HG03095 (cell line): ENCODE results near the gene SRP72.
"Not testable (repeated sequence)": the region's sequence is repeated elsewhere in the genome, so short reads cannot be mapped to it uniquely, and the experiment has no call there.

Experiments
- ATAC-seq: cut with Tn5 transposase; IDR thresholded peaks from one replicate; pipeline ENCODE4 v1.9.1; 2021; ENCODE audit warnings: moderate library complexity; ENCODE audit not compliant: unreplicated experiment

The SRP72 gene, protein sequence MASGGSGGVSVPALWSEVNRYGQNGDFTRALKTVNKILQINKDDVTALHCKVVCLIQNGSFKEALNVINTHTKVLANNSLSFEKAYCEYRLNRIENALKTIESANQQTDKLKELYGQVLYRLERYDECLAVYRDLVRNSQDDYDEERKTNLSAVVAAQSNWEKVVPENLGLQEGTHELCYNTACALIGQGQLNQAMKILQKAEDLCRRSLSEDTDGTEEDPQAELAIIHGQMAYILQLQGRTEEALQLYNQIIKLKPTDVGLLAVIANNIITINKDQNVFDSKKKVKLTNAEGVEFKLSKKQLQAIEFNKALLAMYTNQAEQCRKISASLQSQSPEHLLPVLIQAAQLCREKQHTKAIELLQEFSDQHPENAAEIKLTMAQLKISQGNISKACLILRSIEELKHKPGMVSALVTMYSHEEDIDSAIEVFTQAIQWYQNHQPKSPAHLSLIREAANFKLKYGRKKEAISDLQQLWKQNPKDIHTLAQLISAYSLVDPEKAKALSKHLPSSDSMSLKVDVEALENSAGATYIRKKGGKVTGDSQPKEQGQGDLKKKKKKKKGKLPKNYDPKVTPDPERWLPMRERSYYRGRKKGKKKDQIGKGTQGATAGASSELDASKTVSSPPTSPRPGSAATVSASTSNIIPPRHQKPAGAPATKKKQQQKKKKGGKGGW

DNA sequence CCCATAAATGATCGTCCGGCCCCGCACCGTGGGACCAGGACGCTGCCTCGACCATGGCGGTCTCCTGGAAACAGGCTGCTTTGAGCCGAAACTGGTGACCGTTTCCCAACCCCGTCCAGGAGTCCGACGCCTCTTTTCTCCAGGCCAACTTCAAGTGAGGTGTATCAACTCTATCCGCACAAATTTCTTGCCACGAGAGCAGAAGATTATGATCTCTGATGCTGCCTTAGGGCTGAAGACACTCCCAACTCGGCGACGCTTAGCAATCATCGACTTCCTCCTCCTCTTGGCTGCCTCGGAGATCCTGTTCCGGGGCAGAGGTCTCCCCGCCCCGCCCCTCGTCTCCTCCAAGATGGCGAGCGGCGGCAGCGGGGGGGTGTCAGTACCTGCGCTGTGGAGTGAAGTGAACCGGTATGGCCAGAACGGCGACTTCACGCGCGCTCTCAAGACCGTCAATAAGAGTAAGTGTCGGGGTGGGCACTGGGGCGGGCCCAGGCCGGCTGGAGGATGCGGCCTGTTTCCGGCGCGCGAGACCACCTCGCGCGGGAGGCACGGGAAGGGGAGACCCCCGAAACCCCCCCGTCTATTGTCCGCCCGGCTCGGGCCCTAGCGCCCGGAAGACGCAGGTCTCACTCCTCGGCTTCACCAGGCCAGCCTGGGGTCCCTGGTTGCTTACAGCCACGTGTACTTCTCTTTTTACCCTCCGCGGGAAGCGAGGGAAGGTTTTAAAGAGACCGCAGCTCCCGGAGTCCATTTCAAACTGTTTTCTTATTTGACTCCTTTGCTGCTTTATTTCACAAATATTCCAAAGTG, at the start of gene SRP72:
TSS of gene SRP72 (plus strand) at position 334 of the 813 bp plus-strand sequence. CDS start at position 353, 19 bp downstream.
- peak; percentile 92 for ATAC-seq

DNA sequence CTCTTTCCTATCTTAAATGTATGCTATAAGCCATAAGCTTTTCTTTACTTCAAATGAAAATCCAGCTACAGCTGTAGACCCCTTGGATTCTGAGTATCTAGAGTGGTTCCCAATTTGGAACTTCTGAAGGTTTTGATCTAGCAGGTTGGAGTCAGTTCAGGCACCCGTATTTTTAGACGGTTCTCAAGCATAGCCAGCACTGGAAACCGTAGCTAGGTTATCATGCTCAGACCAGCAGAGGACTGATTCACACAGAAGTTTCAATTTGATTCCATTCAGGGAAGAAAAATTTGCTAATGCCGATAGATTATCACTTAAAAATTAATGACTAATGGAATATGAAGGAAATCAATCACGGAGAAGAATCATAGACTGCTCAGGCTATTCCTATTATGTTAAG, 43.2 kb upstream of the SRP72 start:
- no peak for ATAC-seq

DNA sequence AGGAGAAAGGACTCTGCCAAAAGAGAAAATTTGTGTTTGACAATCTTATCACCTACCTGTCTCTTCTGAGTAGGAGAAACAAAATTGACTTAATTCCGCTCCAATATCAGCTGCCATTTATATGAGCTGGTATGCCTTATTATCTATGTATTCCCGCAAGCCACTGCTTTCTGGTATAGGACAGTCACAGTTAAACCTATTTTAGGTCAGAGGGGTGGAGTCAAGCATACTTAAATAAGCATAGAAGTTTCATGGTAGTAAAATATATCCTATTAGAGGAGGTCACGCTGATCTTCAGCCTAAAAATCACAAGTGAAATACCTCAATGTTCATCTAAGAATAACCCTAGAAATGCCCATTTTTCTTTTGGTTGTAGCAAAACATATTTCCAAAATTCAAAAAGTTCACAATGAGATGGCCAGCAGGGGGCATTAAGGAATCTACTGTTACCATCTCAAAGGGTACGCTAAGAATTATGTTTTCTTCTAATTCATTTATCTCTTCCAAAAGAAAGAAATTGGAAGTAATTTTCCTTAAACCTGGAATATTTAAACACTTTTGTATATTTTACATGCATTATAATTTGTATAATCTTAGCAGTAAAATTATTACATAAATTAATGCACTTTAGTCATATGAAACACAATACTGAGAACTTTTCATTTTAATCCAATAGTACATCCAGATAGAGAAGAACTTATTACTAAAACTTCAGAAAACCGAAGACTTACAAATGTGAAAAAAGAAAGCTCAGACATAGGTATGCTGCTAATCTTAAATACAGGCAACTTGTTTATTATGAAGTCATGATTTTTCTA, 42.5 kb upstream of the SRP72 start:
- no peak for ATAC-seq

DNA sequence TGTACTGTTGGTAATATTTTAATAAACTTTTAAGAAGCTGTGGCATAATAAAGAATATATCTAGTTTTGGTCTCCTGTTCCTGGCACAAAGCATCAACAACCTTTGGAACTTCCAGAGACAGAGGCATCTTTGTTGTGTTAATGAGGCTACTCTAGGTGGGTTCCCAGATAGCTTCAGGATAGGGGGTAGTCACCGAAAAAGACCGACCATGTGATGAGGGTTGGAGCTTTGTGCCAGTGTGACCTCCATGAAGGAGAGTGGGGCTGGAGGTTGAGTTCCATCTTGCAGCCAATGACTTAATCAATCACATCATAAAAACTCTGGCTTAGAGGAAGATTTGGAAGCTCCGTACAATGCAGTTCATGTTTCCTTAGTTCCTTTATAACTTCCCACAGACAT, 41.9 kb upstream of the SRP72 start:
- ATAC-seq: no peak

DNA sequence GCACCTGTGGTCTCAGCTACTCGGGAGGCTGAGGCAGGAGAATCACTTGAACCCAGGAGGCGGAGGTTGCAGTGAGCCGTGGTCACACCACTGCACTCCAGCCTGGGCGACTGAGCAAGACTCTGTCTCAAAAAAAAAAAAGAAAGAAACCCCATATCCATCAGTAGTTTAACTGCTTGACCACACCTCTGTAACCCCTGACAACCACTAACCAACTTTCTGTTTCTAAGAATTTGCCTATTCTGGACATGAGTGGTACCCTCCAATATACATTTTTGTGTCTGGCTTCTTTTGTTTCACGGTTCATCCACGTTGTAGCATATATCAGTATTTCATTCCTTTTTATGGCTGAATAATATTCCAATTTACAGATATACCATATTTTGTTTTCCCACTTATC, 41.1 kb upstream of the SRP72 start:
- peak; percentile 67 for ATAC-seq

DNA sequence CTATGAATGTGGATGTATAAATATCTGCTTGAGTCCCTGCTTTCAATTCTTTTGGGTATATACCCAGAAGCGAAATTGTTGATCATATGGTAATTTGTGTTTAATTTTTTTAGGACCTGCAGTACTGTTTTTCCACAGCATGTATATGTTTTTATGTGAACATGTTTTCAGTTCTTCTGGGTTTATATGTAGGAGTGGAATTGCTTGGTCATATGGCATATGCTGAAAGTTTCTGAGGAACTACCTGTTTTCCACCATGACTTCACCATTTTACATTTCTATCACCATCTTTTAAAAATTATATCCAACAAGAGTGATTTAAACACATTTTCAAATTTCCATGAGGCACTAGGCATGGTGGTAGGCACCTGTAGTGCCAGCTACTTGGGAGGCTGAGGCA, 40.2 kb upstream of the SRP72 start:
- no peak for ATAC-seq

DNA sequence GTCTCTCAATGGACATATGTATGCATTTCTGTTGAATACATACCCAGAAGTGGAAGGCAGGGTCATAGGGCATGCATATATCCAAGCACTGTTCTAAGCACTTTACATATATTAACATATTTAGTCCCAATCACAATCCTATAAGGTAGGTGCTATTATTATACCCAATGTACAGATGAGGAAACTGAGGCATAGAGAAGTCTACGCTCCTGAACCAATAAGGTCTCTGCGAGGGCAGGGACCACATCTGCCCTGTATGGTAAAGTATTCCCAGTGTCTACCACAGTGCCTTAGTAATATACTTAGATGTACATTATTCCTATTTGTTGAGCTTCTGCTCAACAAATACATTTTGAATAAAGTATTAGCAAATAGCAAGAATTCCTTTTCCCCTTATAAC, 37.2 kb upstream of the SRP72 start:
- no peak for ATAC-seq

DNA sequence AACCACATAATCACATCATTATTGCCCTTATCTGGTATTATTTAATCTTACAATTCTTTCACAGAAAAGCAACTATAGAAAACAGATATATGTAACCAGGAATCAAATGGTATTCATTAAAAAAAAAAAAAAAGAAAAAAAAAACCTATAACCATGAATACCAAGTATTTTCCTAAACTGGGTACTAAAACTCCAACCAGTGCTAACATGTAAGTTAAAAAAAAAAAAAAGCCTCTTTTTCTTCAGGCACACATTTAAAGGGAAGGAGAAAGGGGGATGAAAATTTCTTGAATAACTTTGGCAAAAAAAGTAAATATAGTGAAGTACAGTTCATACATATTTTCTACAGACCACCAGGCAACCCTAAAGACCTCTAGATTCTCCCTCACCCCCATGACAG, 34.1 kb upstream of the SRP72 start:
- no peak for ATAC-seq

DNA sequence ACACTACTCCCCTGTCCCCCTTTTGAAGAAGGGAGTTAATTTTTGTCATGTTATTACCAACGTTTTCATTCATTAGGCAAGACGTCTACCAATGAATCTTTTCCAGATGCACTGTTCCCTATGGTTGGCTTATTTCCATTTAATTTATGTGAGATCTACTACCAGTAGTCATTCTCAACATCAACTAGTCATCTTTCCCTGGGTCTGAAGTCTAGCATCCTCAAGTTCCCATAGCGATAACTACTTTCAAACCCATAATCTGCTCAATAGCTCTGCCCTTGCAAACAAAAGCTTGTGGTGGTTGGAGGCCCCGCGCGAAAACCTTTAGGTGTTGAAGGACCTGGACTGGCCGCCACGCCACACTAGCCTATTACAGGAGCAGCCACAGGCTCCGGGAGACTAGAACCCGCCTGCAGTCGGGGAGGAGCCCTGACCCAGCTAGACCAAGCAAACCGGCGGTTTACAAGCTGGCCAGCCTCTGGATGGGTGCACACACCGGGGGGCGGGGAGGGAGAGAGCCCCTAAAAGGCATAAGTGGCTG, 32.7 kb upstream of the SRP72 start:
- ATAC-seq: peak; percentile 3

DNA sequence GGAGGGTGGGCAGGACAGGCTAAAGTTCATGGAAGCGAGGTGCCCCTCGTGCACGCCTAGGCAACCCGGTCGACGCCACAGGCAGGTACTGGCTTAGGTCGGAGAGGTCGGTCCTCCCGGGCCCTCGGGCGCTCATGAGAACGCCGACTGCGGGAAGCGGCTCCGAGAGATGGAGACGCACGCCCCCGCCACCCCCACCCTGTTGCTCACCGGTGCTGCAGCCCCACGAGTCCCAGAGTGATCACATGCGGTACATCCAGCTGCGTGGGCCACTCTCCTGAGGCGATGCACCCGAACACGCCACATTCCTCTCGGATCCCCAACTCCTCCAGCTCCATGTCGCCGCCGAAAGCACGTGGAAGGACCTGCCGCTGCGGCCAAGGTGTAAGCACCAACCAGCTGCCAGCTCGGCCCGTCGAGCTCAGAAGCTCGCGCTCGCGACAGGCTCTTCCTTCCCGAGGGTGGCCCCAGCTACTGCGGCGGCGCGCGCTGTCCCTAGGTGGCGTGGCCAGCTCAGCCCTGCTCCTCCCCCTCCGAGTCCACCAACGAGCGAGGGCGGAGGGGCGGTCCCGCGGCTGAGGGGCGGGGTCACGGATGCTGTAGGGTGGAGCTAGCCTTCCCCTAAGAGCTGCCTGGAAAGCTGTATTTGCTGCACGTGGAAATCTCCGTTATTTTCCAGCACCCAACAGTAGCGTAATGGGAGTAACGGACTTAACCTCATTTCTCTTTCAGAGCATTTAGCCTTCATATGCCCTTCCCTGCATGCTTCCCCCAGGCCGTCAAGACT, 32.1 kb upstream of the SRP72 start, which contains the start of gene PPAT:
TSS of gene PPAT (minus strand) at position 476 of the 787 bp plus-strand sequence. CDS start at position 338, 138 bp downstream.
- peak; percentile 73 for ATAC-seq

DNA sequence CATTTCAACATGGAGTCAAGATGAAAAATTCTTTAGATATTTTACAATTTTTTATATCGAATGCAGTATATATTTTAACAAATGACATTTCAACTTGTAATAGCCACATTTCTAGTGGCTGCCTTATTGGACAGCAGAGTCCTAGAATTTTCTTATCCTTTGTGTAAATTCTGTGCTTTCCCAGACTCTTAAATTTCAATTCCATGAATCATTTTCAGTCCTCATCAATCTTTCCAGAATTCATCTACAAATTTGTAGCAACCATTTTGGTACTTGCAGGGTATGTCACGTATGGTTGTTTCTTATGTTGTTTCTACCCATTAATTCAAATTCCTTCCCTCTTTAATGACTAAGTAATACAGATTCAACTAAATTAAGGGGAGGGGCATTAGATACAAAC, 28.7 kb upstream of the SRP72 start:
- ATAC-seq: no peak

DNA sequence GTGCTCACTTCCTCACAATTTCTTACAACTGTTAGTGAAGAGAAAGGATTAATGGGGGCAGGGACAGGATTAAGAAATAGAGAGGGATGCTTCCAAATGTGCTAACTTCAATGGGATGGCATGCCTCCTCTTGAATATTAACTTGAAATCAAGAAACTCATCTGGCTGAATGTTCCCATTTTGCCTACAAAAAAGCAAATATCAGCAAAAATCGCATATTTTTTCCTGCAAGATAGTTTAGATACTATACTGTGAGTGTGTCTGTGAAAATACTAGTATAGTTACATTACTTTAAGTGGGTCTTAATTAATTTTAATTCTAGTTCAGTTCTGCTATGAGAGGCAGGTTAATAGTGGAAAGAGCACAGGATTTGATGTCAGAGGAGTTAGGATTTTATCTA, 26.4 kb upstream of the SRP72 start:
- ATAC-seq: no peak

DNA sequence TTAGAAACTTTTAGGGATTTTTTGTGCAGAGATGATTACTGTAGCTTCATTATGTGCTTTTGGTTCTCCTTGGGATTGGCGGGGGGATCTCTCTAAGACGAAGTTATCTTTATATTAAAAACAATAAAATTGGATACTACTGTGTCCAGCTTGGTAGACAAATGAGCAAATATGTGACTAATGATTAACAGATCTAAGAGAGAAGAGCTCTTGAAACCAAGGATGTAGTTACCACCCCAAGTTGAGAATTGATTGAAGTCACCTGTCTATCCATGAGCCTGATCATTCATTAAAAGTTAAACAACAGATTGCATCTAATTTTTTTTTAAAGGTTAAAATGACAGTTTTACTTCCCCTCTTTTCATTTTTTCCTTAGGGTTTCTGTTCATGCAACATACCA, 22.7 kb upstream of the SRP72 start:
- ATAC-seq: no peak

DNA sequence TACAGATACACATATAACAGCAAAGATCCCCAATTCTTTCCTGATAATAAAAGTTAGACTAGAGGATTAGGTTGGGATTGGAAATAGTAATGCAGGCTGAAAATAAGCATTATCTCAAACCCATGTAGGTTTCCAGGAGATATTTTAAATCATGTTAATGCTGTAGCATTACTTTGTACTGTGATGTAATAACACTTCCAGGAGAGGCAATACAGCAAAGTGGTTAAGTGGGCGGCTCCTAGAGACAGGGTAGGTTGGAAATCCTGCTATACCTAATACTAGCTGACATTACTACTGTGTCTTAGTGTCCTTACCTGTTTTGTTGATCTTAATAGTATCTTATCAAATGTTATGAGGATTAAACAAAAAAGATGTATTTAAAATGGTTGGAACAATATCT, 21.7 kb upstream of the SRP72 start:
- no peak for ATAC-seq

DNA sequence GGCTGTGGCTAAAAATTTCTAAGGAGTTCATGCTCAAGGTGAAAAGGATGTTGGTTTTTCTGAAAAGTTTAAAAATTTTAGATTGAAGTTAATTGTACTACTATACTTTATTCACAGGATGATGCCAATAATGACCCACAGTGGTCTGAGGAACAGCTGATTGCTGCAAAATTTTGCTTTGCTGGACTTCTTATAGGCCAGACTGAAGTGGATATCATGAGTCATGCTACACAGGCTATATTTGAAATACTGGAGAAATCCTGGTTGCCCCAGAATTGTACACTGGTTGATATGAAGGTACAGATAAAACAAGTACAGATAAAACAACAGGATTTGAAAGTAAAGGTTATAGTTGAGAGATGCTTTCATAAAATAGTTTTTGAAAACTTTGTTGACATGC, 19.1 kb upstream of the SRP72 start:
- no peak for ATAC-seq

DNA sequence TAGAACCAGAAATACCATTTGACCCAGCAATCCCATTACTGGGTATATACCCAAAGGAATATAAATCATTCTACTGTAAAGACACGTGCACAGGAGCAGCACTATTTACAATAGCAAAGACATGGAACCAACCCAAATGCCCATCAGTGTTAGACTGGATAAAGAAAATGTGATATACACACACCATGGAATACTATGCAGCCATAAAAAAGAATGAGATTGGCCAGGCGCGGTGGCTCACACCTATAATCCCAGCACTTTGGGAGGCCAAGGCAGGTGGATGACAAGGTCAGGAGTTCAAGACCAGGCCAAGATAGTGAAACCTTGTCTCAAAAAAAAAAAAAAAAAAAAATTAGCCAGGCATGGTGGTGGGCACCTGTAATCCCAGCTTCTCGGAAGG, 17.9 kb upstream of the SRP72 start:
- not testable (repeated sequence) for ATAC-seq

DNA sequence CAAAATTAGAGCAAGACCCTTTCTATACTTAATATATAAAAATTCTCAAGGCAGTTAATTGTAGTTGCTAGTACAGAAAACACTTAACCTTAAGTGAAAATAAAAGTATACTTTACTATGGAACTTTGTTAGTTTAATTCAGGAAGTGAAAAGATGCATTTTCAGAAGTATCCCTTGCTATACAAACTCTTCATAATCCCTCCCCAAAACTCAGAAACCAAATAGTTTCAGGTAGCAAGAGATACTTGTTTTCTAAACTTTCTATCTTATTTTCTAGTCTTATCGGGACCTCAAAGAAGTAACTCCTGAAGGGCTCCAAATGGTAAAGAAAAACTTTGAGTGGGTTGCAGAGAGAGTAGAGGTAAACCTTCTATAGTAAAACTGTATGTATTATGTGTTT, 17.1 kb upstream of the SRP72 start:
- ATAC-seq: no peak

DNA sequence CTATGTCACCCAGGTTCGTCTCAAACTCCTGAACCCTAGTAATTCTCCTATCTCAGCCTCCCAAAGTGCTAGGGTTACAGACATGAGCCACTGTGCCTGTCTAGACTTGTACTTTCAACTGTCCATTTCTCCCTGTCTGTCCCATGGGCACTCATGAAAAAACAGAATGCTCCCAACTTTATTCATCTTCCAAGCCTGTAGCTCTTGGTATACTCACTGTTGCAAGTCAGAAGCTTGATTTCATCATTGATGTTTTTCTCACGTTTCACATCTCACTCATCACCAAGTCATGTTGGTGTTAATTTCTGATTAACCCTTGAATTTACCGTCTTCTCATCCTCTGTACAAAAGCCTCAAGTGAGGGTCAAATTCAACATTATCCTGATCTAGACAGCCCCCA, 7.3 kb upstream of the SRP72 start:
- no peak for ATAC-seq

DNA sequence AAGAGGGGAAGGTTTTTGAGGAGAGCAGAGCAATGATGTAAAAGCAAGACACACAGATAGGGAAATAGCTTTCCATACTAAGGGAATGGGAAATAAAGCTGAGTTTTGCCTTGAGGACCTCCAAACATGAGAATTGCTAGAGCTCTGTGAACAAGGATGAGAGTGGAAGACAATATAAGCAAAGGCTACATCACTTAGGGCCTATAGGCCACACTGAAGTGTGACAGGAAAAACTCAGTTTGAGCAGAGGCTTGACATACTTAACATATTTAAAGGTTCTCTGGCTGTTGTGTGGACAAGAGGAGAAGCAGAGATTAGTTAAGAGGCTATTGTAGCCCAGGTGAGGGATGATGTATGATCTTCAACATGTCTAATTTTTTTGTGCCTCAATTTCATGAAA, 5.3 kb upstream of the SRP72 start:
- no peak for ATAC-seq

DNA sequence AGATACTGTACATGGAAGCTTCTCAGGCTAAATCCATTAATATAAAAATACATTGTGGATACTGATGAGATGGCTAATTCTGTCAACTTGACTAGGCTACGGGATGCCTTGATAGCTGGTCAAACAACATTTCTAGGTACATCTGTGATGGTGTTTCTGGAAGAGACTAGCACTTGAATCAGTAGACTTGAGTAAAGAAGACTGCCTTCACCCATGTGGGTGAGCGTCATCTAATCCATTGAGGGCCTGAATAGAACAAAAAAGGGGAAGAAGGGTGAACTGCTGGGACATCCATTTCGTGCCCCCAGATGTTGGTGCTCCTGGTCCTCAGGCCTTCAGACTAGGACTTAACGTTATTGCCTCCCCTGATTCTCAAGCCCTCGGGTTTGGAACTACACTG, 3.7 kb upstream of the SRP72 start:
- ATAC-seq: no peak
